Calu3 (cell line): ENCODE measurements around the gene EIF5A2. TPM values are rescaled to one million over a fixed set of nuclear protein-coding genes. Genes with fewer than 3 reads are reported as not detected.

Source experiments
- BruUV-seq: library from RNA; stranded (reverse); fragments of 400-500 nt; replicated peaks from 2 replicates; lab custom pipeline; 2021; lab: Mats Ljungman, UMichigan
- CTCF ChIA-PET: fragments of 300-600 bp; sonication (Branson Sonifier 250); formaldehyde crosslinking; loops from one replicate; lab custom pipeline; 2022; ENCODE audit warnings: antibody characterized with exemption; lab: Charles Lee
- DNase-seq: peaks from one replicate; pipeline ENCODE4 v3.0.0; 2022
- H3K27ac Mint-ChIP-seq: one replicate; pipeline ENCODE4 v1.8.0; 2022; ENCODE audit warnings: mixed read lengths; ENCODE audit not compliant: unreplicated experiment
- H3K27me3 Mint-ChIP-seq: one replicate; pipeline ENCODE4 v1.8.0; 2022; ENCODE audit warnings: mixed read lengths; ENCODE audit not compliant: unreplicated experiment
- H3K36me3 Mint-ChIP-seq: one replicate; pipeline ENCODE4 v1.8.0; 2022; ENCODE audit warnings: mild to moderate bottlenecking, moderate library complexity, mixed read lengths; ENCODE audit not compliant: insufficient read depth, unreplicated experiment
- H3K4me1 Mint-ChIP-seq: one replicate; pipeline ENCODE4 v1.8.0; 2022; ENCODE audit warnings: mild to moderate bottlenecking, low read depth, mixed read lengths; ENCODE audit not compliant: unreplicated experiment
- H3K4me3 Mint-ChIP-seq: one replicate; pipeline ENCODE4 v1.8.0; 2022; ENCODE audit warnings: mild to moderate bottlenecking, low read depth, moderate library complexity, mixed read lengths; ENCODE audit not compliant: unreplicated experiment
- H3K9me3 Mint-ChIP-seq: one replicate; pipeline ENCODE4 v1.8.0; 2022; ENCODE audit warnings: low read depth, mixed read lengths; ENCODE audit not compliant: unreplicated experiment
- CTCF ChIP-seq: fragments of 200-600 bp; IDR thresholded peaks from one replicate; pipeline ENCODE4 v1.8.0; 2022; ENCODE audit warnings: antibody characterized with exemption; ENCODE audit not compliant: unreplicated experiment
- intact Hi-C: fragments of 100-400 bp; cut with micrococcal nuclease; formaldehyde crosslinking; loops from one replicate; pipeline ENCODE4 v1.10.0; 2022; ENCODE audit not compliant: unreplicated experiment
- total RNA-seq: library from RNA; stranded (reverse); gene quantifications from 2 replicates; pipeline ENCODE4 v1.2.3, GENCODE V29; 2022

Gene EIF5A2
- total RNA-seq, 1 experiment from 2014 or later, result 9.4 TPM

GRCh38 chr3:170918715-170919114 is 10.3 kb upstream of the EIF5A2 start:
- Mint-ChIP-seq H3K27me3 (peaks cover 25% of the 10 kb centered on the region), H3K4me1 (no peaks in the 10 kb centered on the region), H3K27ac (no peak overlapping the region), H3K36me3 (no peaks in the 10 kb centered on the region), H3K9me3 (peaks cover 22% of the 10 kb centered on the region), H3K4me3 (no peak overlapping the region)
- no TSS peak for BruUV-seq
- CTCF ChIA-PET, result interaction anchor here (1.4 kb wide), 1 partner anchor 10 kb away, joined by 4 read pairs; the partner anchor contains the start of gene EIF5A2
- intact Hi-C loops, result no loop called here
- no peak for TF ChIP-seq CTCF
- no peak for DNase-seq

GRCh38 chr3:170914690-170915089 is 6.3 kb upstream of the EIF5A2 start:
- Mint-ChIP-seq H3K36me3 (peaks cover under 1% of the 10 kb centered on the region), H3K9me3 (peaks cover 9% of the 10 kb centered on the region), H3K27me3 (no peaks in the 10 kb centered on the region), H3K27ac (no peak overlapping the region), H3K4me3 (no peak overlapping the region), H3K4me1 (no peaks in the 10 kb centered on the region)
- CTCF ChIA-PET, result no interaction called here
- TF ChIP-seq CTCF, result no peak
- intact Hi-C loops, result no loop called here
- DNase-seq, result no peak
- BruUV-seq, result no TSS peak

- TF ChIP-seq CTCF, result no peak
- Mint-ChIP-seq H3K4me3 (no peak overlapping the region), H3K36me3 (peaks cover 5% of the 10 kb centered on the region), H3K9me3 (peaks cover 9% of the 10 kb centered on the region), H3K27me3 (no peaks in the 10 kb centered on the region), H3K4me1 (no peaks in the 10 kb centered on the region), H3K27ac (no peak overlapping the region)
- no TSS peak for BruUV-seq
- no peak for DNase-seq
- CTCF ChIA-PET, result interaction anchor here (0.6 kb wide), 1 partner anchor 64 kb away, joined by 3 read pairs; no protein-coding TSS in a partner anchor
- intact Hi-C loops, result no loop called here
These were observed 5.8 kb upstream of the EIF5A2 start for GRCh38 chr3:170914212-170914611.

GRCh38 chr3:170911051-170911450 is 2.6 kb upstream of the EIF5A2 start:
- H3K9me3 Mint-ChIP-seq, result peaks cover 2% of the 10 kb centered on the region
- H3K27me3 Mint-ChIP-seq, result no peaks in the 10 kb centered on the region
- H3K36me3 Mint-ChIP-seq, result peaks cover 24% of the 10 kb centered on the region
- no peak for TF ChIP-seq CTCF
- no TSS peak for BruUV-seq
- intact Hi-C loops, result no loop called here
- no peak overlapping the region for H3K27ac Mint-ChIP-seq
- no peak overlapping the region for H3K4me3 Mint-ChIP-seq
- DNase-seq, result no peak
- H3K4me1 Mint-ChIP-seq, result no peaks in the 10 kb centered on the region
- CTCF ChIA-PET, result no interaction called here
